ENCODE results near the gene ERI3. TPM values are rescaled to one million over a fixed set of nuclear protein-coding genes. Genes with fewer than 3 reads are reported as not detected.
"Not testable (repeated sequence)": the region's sequence is repeated elsewhere in the genome, so short reads cannot be mapped to it uniquely, and the experiment has no call there.

Gene ERI3
- total RNA-seq, 3 donors from 2014 or later, result 35.6 to 42.1 (median 36.4) TPM

GRCh38 chr1:44210595-44210994, 144.5 kb downstream of the ERI3 start:
- intact Hi-C loops (cut with DNase I, micrococcal nuclease), result loop anchor here in 1 of 2 donors (10.0 kb wide), 1 partner anchor 84 kb away; no protein-coding TSS in a partner anchor

GRCh38 chr1:44208226-44208625, 146.8 kb downstream of the ERI3 start:
- Histone ChIP-seq H3K36me3 (ENCODE audit: low read depth) (no peaks in the 10 kb centered on the region), H3K9me3 (no peaks in the 10 kb centered on the region), H3K4me1 (ENCODE audit: low read depth) (peaks cover 6% of the 10 kb centered on the region), H3K4me3 (no peak overlapping the region)
- ATAC-seq, result no peak
- DNase-seq, result no peak
- intact Hi-C loops (cut with DNase I, micrococcal nuclease), result no loop called here
- TF ChIP-seq CTCF (IDR thresholded peaks at IDR 0.05), result no peak

More at GRCh38 chr1:44210595-44210994, 144.5 kb downstream of the ERI3 start:
- TF ChIP-seq CTCF (IDR thresholded peaks at IDR 0.05), result no peak
- no peaks in the 10 kb centered on the region for H3K36me3 ChIP-seq (ENCODE audit: low read depth)
- peaks cover 12% of the 10 kb centered on the region for H3K4me1 ChIP-seq (ENCODE audit: low read depth)
- no peak for DNase-seq
- H3K4me3 ChIP-seq, result no peak overlapping the region
- H3K9me3 ChIP-seq, result no peaks in the 10 kb centered on the region
- ATAC-seq, result no peak

- DNase-seq; H3K36me3 ChIP-seq (ENCODE audit: low read depth); H3K9me3 ChIP-seq; H3K4me3 ChIP-seq; ATAC-seq; H3K4me1 ChIP-seq (ENCODE audit: low read depth); intact Hi-C loops (cut with DNase I, micrococcal nuclease): not testable (repeated sequence)
Observed at GRCh38 chr1:44206545-44206944, 148.5 kb downstream of the ERI3 start.

- Histone ChIP-seq H3K36me3 (ENCODE audit: low read depth) (no peaks in the 10 kb centered on the region), H3K4me1 (ENCODE audit: low read depth) (no peaks in the 10 kb centered on the region), H3K9me3 (no peaks in the 10 kb centered on the region), H3K4me3 (no peak overlapping the region)
- ATAC-seq (no peak), DNase-seq (no peak)
- intact Hi-C loops (cut with DNase I, micrococcal nuclease), result no loop called here
- no peak for TF ChIP-seq CTCF (IDR thresholded peaks at IDR 0.05)
Observed at GRCh38 chr1:44200336-44200735, 154.7 kb downstream of the ERI3 start.

- ATAC-seq, result no peak
- no peak for DNase-seq
- Histone ChIP-seq H3K4me3 (no peak overlapping the region), H3K36me3 (ENCODE audit: low read depth) (no peaks in the 10 kb centered on the region), H3K9me3 (peaks cover 6% of the 10 kb centered on the region), H3K4me1 (ENCODE audit: low read depth) (no peaks in the 10 kb centered on the region)
- intact Hi-C loops (cut with DNase I, micrococcal nuclease), result no loop called here
- no peak for TF ChIP-seq CTCF (IDR thresholded peaks at IDR 0.05)
Observed at GRCh38 chr1:44174630-44175029, 180.4 kb downstream of the ERI3 start.

Other genes with a start within 250 kb of the ERI3 start
- under 1 TPM in 1 of 3 donors, not detected in 2; 0.13 TPM for gene KLF17, start 236.4 kb downstream of the ERI3 start, total RNA-seq
- not detected for gene KLF18, start 213.6 kb downstream of the ERI3 start, total RNA-seq
- 10 to 100 TPM; 40.8 to 52.0 (median 44.0) TPM for gene DMAP1, start 141.8 kb downstream of the ERI3 start, total RNA-seq
- 10 to 100 TPM; 61.9 to 83.9 (median 72.7) TPM for gene RNF220, start 50.0 kb upstream of the ERI3 start, total RNA-seq

Measured in mucosa of descending colon (tissue), 3 donors.